Measurements from ENCODE around the gene P2RY2. TPM values are rescaled to one million over a fixed set of nuclear protein-coding genes. Genes with fewer than 3 reads are reported as not detected.

P2RY2 gene
- total RNA-seq, 2 experiments from 2014 or later = not detected

- ATAC-seq (ENCODE audit: poor library complexity) (no peak), DNase-seq (no peak)
- Mint-ChIP-seq H3K27me3 (no peaks in the 10 kb centered on the region), H3K4me3 (no peak overlapping the region), H3K9me3 (no peaks in the 10 kb centered on the region), H3K27ac (no peak overlapping the region), H3K36me3 (ENCODE audit: low read depth) (no peaks in the 10 kb centered on the region), H3K4me1 (ENCODE audit: low read depth) (no peaks in the 10 kb centered on the region)
- CTCF ChIA-PET = no interaction called here
- no peak for TF ChIP-seq CTCF (IDR thresholded peaks at IDR 0.05)
- H3K36me3 ChIP-seq (ENCODE audit: insufficient read depth, low read length) = no peaks in the 10 kb centered on the region
- no peaks in the 10 kb centered on the region for H3K9me3 ChIP-seq (ENCODE audit: control insufficient read depth in 1 of 2, insufficient read depth in 1 of 2, low read length in 2 of 2)
- POLR2A ChIA-PET = no interaction called here
- H3K27me3 ChIP-seq (ENCODE audit: control insufficient read depth in 1 of 2, insufficient read depth in 2 of 2, low read length in 2 of 2) = peaks cover 0 to 3% of the 10 kb centered on the region in 2 experiments
- intact Hi-C loops (cut with DNase I, micrococcal nuclease) = no loop called here
- no peak overlapping the region for H3K4me3 ChIP-seq (ENCODE audit: low read length)
- H3K27ac ChIP-seq (ENCODE audit: low read depth in 1 of 2, low read length in 2 of 2) = no peak overlapping the region
- no peaks in the 10 kb centered on the region for H3K4me1 ChIP-seq (ENCODE audit: insufficient read depth, low read length)
Measured at GRCh38 chr11:73228268-73229134, 10.4 kb downstream of the P2RY2 start.

- H3K4me3 Mint-ChIP-seq = no peak overlapping the region
Measured at GRCh38 chr11:73229321-73229895, 11.3 kb downstream of the P2RY2 start.

More at GRCh38 chr11:73229321-73229895, 11.3 kb downstream of the P2RY2 start:
- Histone ChIP-seq H3K9me3 (ENCODE audit: control insufficient read depth in 1 of 2, insufficient read depth in 1 of 2, low read length in 2 of 2) (no peaks in the 10 kb centered on the region), H3K27ac (ENCODE audit: low read depth in 1 of 2, low read length in 2 of 2) (no peak overlapping the region), H3K27me3 (ENCODE audit: control insufficient read depth in 1 of 2, insufficient read depth in 2 of 2, low read length in 2 of 2) (peaks cover 0 to 3% of the 10 kb centered on the region in 2 experiments), H3K4me3 (ENCODE audit: low read length) (no peak overlapping the region), H3K36me3 (ENCODE audit: insufficient read depth, low read length) (no peaks in the 10 kb centered on the region), H3K4me1 (ENCODE audit: insufficient read depth, low read length) (no peaks in the 10 kb centered on the region)
- no peak overlapping the region for H3K27ac Mint-ChIP-seq
- DNase-seq (no peak), ATAC-seq (ENCODE audit: poor library complexity) (no peak)
- no peak for TF ChIP-seq CTCF (IDR thresholded peaks at IDR 0.05)
- no peaks in the 10 kb centered on the region for H3K9me3 Mint-ChIP-seq
- H3K4me1 Mint-ChIP-seq (ENCODE audit: low read depth) = no peaks in the 10 kb centered on the region
- H3K27me3 Mint-ChIP-seq = no peaks in the 10 kb centered on the region
- ChIA-PET CTCF (no interaction called here), POLR2A (no interaction called here)
- no peaks in the 10 kb centered on the region for H3K36me3 Mint-ChIP-seq (ENCODE audit: low read depth)
- intact Hi-C loops (cut with DNase I, micrococcal nuclease) = no loop called here
